HepG2 (cell line): Measurements from ENCODE around the gene PIGX. TPM values are rescaled to one million over a fixed set of nuclear protein-coding genes. Genes with fewer than 3 reads are reported as not detected.
A peak's percentile ranks its signal among the peaks of the same experiment; 100 is the strongest.

Source experiments
- ATAC-seq: fragments of 200-7000 bp; cut with Tn5 transposase; 3 replicates; pipeline ENCODE4 v1.9.1; 2020; ENCODE audit warnings: mild to moderate bottlenecking, moderate library complexity
- BruUV-seq: library from RNA; stranded (reverse); fragments of 400-500 nt; replicated peaks from 2 replicates; lab custom pipeline; 2021; lab: Mats Ljungman, UMichigan
- CTCF ChIA-PET: fragments of 300-600 bp; formaldehyde crosslinking; extraction: SDS; loops from one replicate; lab custom pipeline; 2021; ENCODE audit warnings: low total read pairs, inconsistent platforms, low intra/inter-chr PET ratio; lab: Yijun Ruan, JAX
- POLR2A ChIA-PET: fragments of 350-600 bp; sonication (Branson Sonifier 250); formaldehyde crosslinking; loops from one replicate; lab custom pipeline; 2020; ENCODE audit warnings: antibody characterized with exemption, inconsistent platforms; lab: Yijun Ruan, JAX
- DNase-seq: peaks from one replicate; pipeline ENCODE4 v3.0.0-alpha.2; 2015; ENCODE audit warnings: low spot score
- FAIRE-seq: peaks from 3 replicates; lab custom pipeline; 2011; peaks lifted over from hg19 to GRCh38; lab: Jason Lieb, UNC
- H2AFZ ChIP-seq: one replicate; pipeline ENCODE4 v1.6.1; 2011; ENCODE audit warnings: low read length, inconsistent platforms
- H3K27ac ChIP-seq: fragments of 300-600 bp; 3 replicates; pipeline ENCODE4 v1.8.0; 2011; ENCODE audit warnings: mixed run types, mild to moderate bottlenecking, mixed read lengths, low read length, inconsistent platforms; ENCODE audit not compliant: insufficient read depth; ENCODE audit errors: extremely low read length
- H3K27me3 ChIP-seq, 2 experiments: fragments of 200-600 bp in 1 of 2; 2 replicates in 1 of 2; 3 replicates in 1 of 2; pipeline versions ENCODE4 v1.6.0 to v1.8.0; 2011; ENCODE audit warnings: low read length in 2 of 2, mild to moderate bottlenecking in 2 of 2, moderate library complexity in 2 of 2, inconsistent platforms in 1 of 2; ENCODE audit not compliant: insufficient read depth in 2 of 2, control insufficient read depth in 1 of 2
- H3K36me3 ChIP-seq, 2 experiments: fragments of 200-600 bp in 1 of 2; replicated peaks in 1 of 2; 2 replicates in 1 of 2; 3 replicates in 1 of 2; pipeline versions ENCODE4 v1.5.1 to v1.8.0; 2011; ENCODE audit warnings: low read length in 2 of 2, inconsistent platforms in 1 of 2; ENCODE audit not compliant: insufficient read depth in 2 of 2, control insufficient read depth in 1 of 2
- H3K4me1 ChIP-seq: 2 replicates; pipeline ENCODE4 v1.5.1; 2012; ENCODE audit warnings: low read length, inconsistent platforms; ENCODE audit not compliant: insufficient read depth
- H3K4me2 ChIP-seq: 2 replicates; pipeline ENCODE4 v1.6.0; 2011; ENCODE audit warnings: low read depth, low read length, inconsistent platforms
- H3K4me3 ChIP-seq, 3 experiments: fragments of 200-600 bp in 1 of 3; sonication (generic), shearing (Covaris generic) in 1 of 3; replicated peaks in 1 of 3; 2 replicates each; pipeline ENCODE4 v1.5.1; 2011 to 2016; ENCODE audit warnings: low read length in 3 of 3, inconsistent platforms in 2 of 3, low read depth in 2 of 3, mild to moderate bottlenecking in 2 of 3, control low read depth in 1 of 3, mixed read lengths in 1 of 3; ENCODE audit not compliant: insufficient read depth in 1 of 3
- H3K79me2 ChIP-seq: one replicate; pipeline ENCODE4 v1.6.1; 2011; ENCODE audit warnings: low read length, inconsistent platforms; ENCODE audit not compliant: insufficient read depth
- H3K9ac ChIP-seq: 2 replicates; pipeline ENCODE4 v1.6.0; 2011; ENCODE audit warnings: mild to moderate bottlenecking, low read depth, low read length, inconsistent platforms; ENCODE audit not compliant: insufficient read depth
- H3K9me3 ChIP-seq: 2 replicates; pipeline ENCODE4 v1.5.1; 2012; ENCODE audit warnings: mild to moderate bottlenecking, low read length
- H4K20me1 ChIP-seq: 2 replicates; pipeline ENCODE4 v1.6.0; 2011; ENCODE audit warnings: inconsistent platforms, mild to moderate bottlenecking, low read length, moderate library complexity; ENCODE audit not compliant: insufficient read depth
- ATF7 ChIP-seq, 2 experiments: fragments of 450-650 bp in 1 of 2; sonication (generic) in 1 of 2; formaldehyde crosslinking in 1 of 2; IDR thresholded peaks; 2 replicates each; pipeline versions ENCODE4 v1.4.0 to v1.6.1; 2016 to 2020; ENCODE audit warnings: antibody characterized with exemption in 1 of 2, mild to moderate bottlenecking in 1 of 2, missing genetic modification reagents in 1 of 2
- TAF15 ChIP-seq: fragments of 200-400 bp; formaldehyde crosslinking; IDR thresholded peaks from one replicate; pipeline ENCODE4 v1.6.1; 2018; ENCODE audit warnings: mild to moderate bottlenecking, low read depth, low read length; ENCODE audit not compliant: poor library complexity, severe bottlenecking
- ZNF614 ChIP-seq: IDR thresholded peaks from 2 replicates; pipeline ENCODE4 v1.6.1; 2018; ENCODE audit warnings: missing biosample characterization, missing genetic modification reagents, inconsistent platforms, borderline replicate concordance
- WGBS: methylation state at CpG from one replicate; pipeline ENCODE4 v1.1.6; 2017; ENCODE audit warnings: low lambda C conversion rate; 5-methylcytosine and 5-hydroxymethylcytosine counted together
- in situ Hi-C: cut with HindIII; loops from 2 replicates; pipeline ENCODE4 v1.10.0; 2017; ENCODE audit warnings: low pct_unique_long_range_greater_than_20kb; ENCODE audit not compliant: extremely low pct_ligation_motif_present
- intact Hi-C: fragments of 100-400 bp; cut with micrococcal nuclease; formaldehyde crosslinking; loops from one replicate; pipeline ENCODE4 v1.10.0; 2022; ENCODE audit not compliant: unreplicated experiment
- polyA plus RNA-seq, 8 experiments: library from polyadenylated mRNA; depleted of rRNA in 3 of 8; stranded (reverse) in 7 of 8; unstranded in 1 of 8; fragments of >200 nt; fragmentation: Illumina TruSeq in 4 of 8; extraction: Trizol in 4 of 8; gene quantifications; 2 replicates each; pipeline versions ENCODE4 v1.2.1 to v1.2.3, GENCODE V29; 2011 to 2016; ENCODE audit warnings: low read depth in 4 of 8, missing spikeins in 1 of 8, mixed read lengths in 1 of 8; ENCODE audit not compliant: insufficient read depth in 1 of 8
- total RNA-seq, 5 experiments: library from RNA; depleted of rRNA; stranded (reverse); fragments of >200 nt; fragmentation: Illumina TruSeq; extraction: Trizol; gene quantifications; 2 replicates each; pipeline ENCODE4 v1.2.3, GENCODE V29; 2016; ENCODE audit warnings: low read depth in 1 of 5
- TF ChIP-seq, protein P1 (sequence below): sonication (generic); formaldehyde crosslinking; IDR thresholded peaks from 2 replicates; pipeline ENCODE4 v1.4.0; 2020; ENCODE audit warnings: mild to moderate bottlenecking, missing genetic modification reagents
- TF ChIP-seq, protein P2 (sequence below): sonication (generic); formaldehyde crosslinking; IDR thresholded peaks from 2 replicates; pipeline ENCODE4 v1.4.0; 2020; ENCODE audit warnings: mild to moderate bottlenecking, missing genetic modification reagents

Gene PIGX
- total and polyA plus RNA-seq, 2 of the 13 experiments (the other 11 are each of a cell fraction or from before 2014, with no cell fraction given): 13.2 to 21.3 TPM

DNA sequence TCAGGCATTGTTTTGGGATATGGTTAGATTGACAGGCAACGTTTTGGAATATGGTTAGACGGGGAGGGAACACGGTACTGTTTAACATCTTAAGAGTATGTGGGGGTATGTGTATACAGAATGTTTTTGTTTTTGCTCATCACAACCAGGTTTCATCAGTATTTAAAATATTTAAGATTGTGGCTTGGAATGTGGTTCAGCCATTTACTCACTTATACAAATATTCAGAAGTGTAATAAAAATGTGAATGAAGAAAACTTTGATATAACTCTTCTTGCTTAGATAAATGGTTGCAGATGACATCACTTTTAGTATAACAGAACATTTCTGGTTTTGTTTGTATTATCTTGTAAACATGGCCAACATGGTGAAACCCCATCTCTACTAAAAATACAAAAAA, 23.6 kb downstream of the PIGX start:
- ATAC-seq (no peak), FAIRE-seq (no peak), DNase-seq (no peak)
- H3K4me3 ChIP-seq: no peak overlapping the region
- H3K79me2 ChIP-seq: peaks cover 9% of the 10 kb centered on the region
- TF ChIP-seq ATF7 (IDR thresholded peaks at IDR 0.05): peak; percentile 34; the same call in 1 of the 2 replicates
- no peak for TF ChIP-seq ATF7 (CRISPR knock-in tag; IDR thresholded peaks at IDR 0.05)
- TF ChIP-seq, protein P1, sequence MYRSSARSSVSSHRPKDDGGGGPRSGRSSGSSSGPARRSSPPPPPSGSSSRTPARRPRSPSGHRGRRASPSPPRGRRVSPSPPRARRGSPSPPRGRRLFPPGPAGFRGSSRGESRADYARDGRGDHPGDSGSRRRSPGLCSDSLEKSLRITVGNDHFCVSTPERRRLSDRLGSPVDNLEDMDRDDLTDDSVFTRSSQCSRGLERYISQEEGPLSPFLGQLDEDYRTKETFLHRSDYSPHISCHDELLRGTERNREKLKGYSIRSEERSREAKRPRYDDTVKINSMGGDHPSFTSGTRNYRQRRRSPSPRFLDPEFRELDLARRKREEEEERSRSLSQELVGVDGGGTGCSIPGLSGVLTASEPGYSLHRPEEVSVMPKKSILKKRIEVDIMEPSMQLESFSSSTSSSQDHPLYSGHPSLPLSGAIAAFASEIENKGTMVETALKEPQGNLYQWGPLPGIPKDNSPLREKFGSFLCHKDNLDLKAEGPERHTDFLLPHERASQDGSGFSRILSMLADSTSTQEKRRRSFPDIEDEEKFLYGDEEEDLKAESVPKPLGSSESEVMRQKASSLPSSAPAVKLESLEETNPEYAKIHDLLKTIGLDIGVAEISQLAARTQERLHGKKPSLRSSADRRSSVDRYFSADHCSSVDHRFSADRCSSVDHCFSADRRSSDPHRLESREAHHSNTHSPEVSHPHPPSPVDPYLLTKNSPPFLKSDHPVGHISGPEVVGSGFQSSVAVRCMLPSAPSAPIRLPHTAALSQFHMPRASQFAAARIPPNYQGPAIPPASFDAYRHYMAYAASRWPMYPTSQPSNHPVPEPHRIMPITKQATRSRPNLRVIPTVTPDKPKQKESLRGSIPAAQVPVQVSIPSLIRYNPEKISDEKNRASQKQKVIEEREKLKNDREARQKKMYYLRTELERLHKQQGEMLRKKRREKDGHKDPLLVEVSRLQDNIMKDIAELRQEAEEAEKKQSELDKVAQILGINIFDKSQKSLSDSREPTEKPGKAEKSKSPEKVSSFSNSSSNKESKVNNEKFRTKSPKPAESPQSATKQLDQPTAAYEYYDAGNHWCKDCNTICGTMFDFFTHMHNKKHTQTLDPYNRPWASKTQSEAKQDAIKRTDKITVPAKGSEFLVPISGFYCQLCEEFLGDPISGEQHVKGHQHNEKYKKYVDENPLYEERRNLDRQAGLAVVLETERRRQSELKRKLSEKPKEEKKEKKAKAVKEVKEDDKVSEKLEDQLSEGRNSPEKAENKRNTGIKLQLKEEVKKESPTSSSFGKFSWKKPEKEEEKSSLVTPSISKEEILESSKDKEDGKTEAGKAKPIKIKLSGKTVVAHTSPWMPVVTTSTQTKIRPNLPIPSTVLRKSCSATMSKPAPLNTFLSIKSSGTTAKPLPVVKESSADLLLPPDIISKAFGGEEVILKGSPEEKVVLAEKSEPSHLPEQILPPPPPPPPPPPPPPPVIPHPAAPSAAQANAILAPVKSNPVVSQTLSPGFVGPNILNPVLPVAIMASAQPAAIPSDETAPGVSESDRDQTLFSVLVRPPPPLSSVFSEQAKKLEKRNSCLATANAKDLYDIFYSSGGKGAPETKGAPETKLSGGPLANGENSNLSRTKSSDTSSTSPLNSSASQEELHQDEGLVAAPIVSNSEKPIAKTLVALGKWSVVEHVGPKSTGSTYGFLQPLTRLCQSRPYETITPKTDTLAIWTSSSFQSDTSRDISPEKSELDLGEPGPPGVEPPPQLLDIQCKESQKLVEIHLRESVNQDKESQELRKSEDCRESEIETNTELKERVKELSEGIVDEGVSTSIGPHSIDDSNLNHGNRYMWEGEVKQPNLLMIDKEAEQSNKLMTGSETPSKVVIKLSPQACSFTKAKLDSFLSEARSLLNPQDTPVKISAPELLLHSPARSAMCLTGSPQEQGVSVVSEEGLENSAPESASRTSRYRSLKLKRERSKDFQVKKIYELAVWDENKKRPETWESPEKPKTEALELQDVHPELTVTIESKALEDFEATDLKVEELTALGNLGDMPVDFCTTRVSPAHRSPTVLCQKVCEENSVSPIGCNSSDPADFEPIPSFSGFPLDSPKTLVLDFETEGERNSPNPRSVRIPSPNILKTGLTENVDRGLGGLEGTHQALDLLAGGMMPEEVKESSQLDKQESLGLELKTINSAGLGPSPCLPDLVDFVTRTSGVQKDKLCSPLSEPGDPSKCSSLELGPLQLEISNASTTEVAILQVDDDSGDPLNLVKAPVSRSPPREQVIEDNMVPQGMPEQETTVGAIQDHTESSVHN (CRISPR knock-in tag): no peak
- TF ChIP-seq TAF15: no peak
- no peak for TF ChIP-seq ZNF614 (CRISPR knock-in tag)
- TF ChIP-seq, protein P2, sequence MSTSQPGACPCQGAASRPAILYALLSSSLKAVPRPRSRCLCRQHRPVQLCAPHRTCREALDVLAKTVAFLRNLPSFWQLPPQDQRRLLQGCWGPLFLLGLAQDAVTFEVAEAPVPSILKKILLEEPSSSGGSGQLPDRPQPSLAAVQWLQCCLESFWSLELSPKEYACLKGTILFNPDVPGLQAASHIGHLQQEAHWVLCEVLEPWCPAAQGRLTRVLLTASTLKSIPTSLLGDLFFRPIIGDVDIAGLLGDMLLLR (CRISPR knock-in tag): no peak
- no peak overlapping the region for H3K4me2 ChIP-seq
- H3K27me3 ChIP-seq: no peaks in the 10 kb centered on the region; a peak in 1 of 5 replicates
- in situ Hi-C loops: no loop called here
- POLR2A ChIA-PET: no interaction called here
- CTCF ChIA-PET: no interaction called here
- WGBS: 94% methylated on average over 3 of the region's 3 CpGs
- intact Hi-C loops: no loop called here
- H4K20me1 ChIP-seq: no peaks in the 10 kb centered on the region
- H3K9ac ChIP-seq: no peak overlapping the region
- peaks cover 0 to 2% of the 10 kb centered on the region in 2 experiments; a peak in 1 of 5 replicates for H3K36me3 ChIP-seq
- H3K27ac ChIP-seq: no peak overlapping the region
- H3K9me3 ChIP-seq: no peaks in the 10 kb centered on the region
- BruUV-seq: no TSS peak
- H3K4me1 ChIP-seq: peaks cover 37% of the 10 kb centered on the region
- H2AFZ ChIP-seq: no peak overlapping the region
